GM19193 (cell line): ENCODE results near the gene SMCP.

ENCODE experiments used
- POLR2A ChIP-seq: IDR thresholded peaks from 4 replicates; pipeline ENCODE4 v1.6.1; 2011; ENCODE audit not compliant: insufficient read depth, insufficient read length; ENCODE audit errors: extremely low read depth

The SMCP gene

GRCh38 chr1:152879559-152880198 lies 1.6 kb downstream of the SMCP start:
- TF ChIP-seq POLR2A, result no peak

GRCh38 chr1:152880316-152880715 lies 2.2 kb downstream of the SMCP start:
- TF ChIP-seq POLR2A, result no peak

- no peak for TF ChIP-seq POLR2A
These were observed 2.8 kb downstream of the SMCP start for GRCh38 chr1:152880907-152881306.

- no peak for TF ChIP-seq POLR2A
These were observed 6.0 kb downstream of the SMCP start for GRCh38 chr1:152884085-152884484.

GRCh38 chr1:152884506-152884905 lies 6.4 kb downstream of the SMCP start:
- no peak for TF ChIP-seq POLR2A

- TF ChIP-seq POLR2A, result no peak
These were observed 7.0 kb downstream of the SMCP start for GRCh38 chr1:152884966-152885624.

- no peak for TF ChIP-seq POLR2A
These were observed 8.0 kb downstream of the SMCP start for GRCh38 chr1:152886085-152886484.

GRCh38 chr1:152886758-152887409 lies 8.8 kb downstream of the SMCP start:
- no peak for TF ChIP-seq POLR2A

GRCh38 chr1:152888126-152888525 lies 10.0 kb downstream of the SMCP start:
- TF ChIP-seq POLR2A, result no peak

- TF ChIP-seq POLR2A, result no peak
These were observed 20.9 kb downstream of the SMCP start for GRCh38 chr1:152899027-152899426.

GRCh38 chr1:152899883-152900282 lies 21.8 kb downstream of the SMCP start:
- TF ChIP-seq POLR2A, result no peak

GRCh38 chr1:152901631-152902030 lies 23.5 kb downstream of the SMCP start:
- no peak for TF ChIP-seq POLR2A

GRCh38 chr1:152902636-152903035 lies 24.5 kb downstream of the SMCP start:
- no peak for TF ChIP-seq POLR2A

GRCh38 chr1:152904688-152905440 lies 26.7 kb downstream of the SMCP start:
- TF ChIP-seq POLR2A, result no peak

GRCh38 chr1:152906023-152906565 lies 28.0 kb downstream of the SMCP start:
- TF ChIP-seq POLR2A, result no peak
